HG03060 (cell line): ENCODE measurements around the gene PLCB2.

Source experiments
- ATAC-seq: cut with Tn5 transposase; IDR thresholded peaks from one replicate; pipeline ENCODE4 v1.9.1; 2021; ENCODE audit warnings: low read depth, moderate number of reproducible peaks; ENCODE audit not compliant: unreplicated experiment

Gene PLCB2

GRCh38 chr15:40342416-40343320 lies 34.9 kb upstream of the PLCB2 start:
- ATAC-seq, result no peak

GRCh38 chr15:40340740-40341400 lies 33.1 kb upstream of the PLCB2 start, which contains the start of gene CCDC9B:
Gene CCDC9B, minus strand, starts transcription at chr15:40340939. Its CDS starts 120 bp downstream, at chr15:40340819.
- no peak for ATAC-seq

- no peak for ATAC-seq
Measured at GRCh38 chr15:40340038-40340739, 32.5 kb upstream of the PLCB2 start.

- no peak for ATAC-seq
Measured at GRCh38 chr15:40339621-40339945, 31.8 kb upstream of the PLCB2 start.

GRCh38 chr15:40338921-40339620 lies 31.3 kb upstream of the PLCB2 start:
- no peak for ATAC-seq

- ATAC-seq, result no peak
Measured at GRCh38 chr15:40338041-40338657, 30.4 kb upstream of the PLCB2 start.

- ATAC-seq, result no peak
Measured at GRCh38 chr15:40337597-40337996, 29.9 kb upstream of the PLCB2 start.

GRCh38 chr15:40336744-40337122 lies 29.0 kb upstream of the PLCB2 start:
- no peak for ATAC-seq

- ATAC-seq, result no peak
Measured at GRCh38 chr15:40335938-40336743, 28.4 kb upstream of the PLCB2 start.

GRCh38 chr15:40334941-40335795 lies 27.4 kb upstream of the PLCB2 start:
- no peak for ATAC-seq

- ATAC-seq, result no peak
Measured at GRCh38 chr15:40334541-40334940, 26.8 kb upstream of the PLCB2 start.

GRCh38 chr15:40333922-40334492 lies 26.3 kb upstream of the PLCB2 start:
- no peak for ATAC-seq

- no peak for ATAC-seq
Measured at GRCh38 chr15:40332113-40332781, 24.5 kb upstream of the PLCB2 start.

- no peak for ATAC-seq
Measured at GRCh38 chr15:40331637-40332036, 23.9 kb upstream of the PLCB2 start.

- no peak for ATAC-seq
Measured at GRCh38 chr15:40331026-40331425, 23.3 kb upstream of the PLCB2 start.

- ATAC-seq, result no peak
Measured at GRCh38 chr15:40330368-40330836, 22.7 kb upstream of the PLCB2 start.

GRCh38 chr15:40329804-40330203 lies 22.1 kb upstream of the PLCB2 start:
- no peak for ATAC-seq

GRCh38 chr15:40328751-40329150 lies 21.0 kb upstream of the PLCB2 start:
- ATAC-seq, result no peak
